B cell (primary cell): ENCODE results near the gene SYNPO. TPM values are rescaled to one million over a fixed set of nuclear protein-coding genes. Genes with fewer than 3 reads are reported as not detected.

ENCODE experiments used
- polyA plus RNA-seq: library from polyadenylated mRNA; depleted of rRNA; stranded (reverse); fragments of >200 nt; gene quantifications from 2 replicates; pipeline ENCODE4 v1.2.3, GENCODE V29; 2012
- total RNA-seq, 2 donors: library from RNA; stranded (reverse); fragments of 120-200 nt in 1 of 2; gene quantifications; 1 replicate in 1 of 2; 2 replicates in 1 of 2; pipeline versions ENCODE4 v1.2.3 to v1.2.4, GENCODE V29; 2013 to 2022

The SYNPO gene
- total and polyA plus RNA-seq, 2 donors (not counting 1 experiment from before 2014, with no cell fraction given): 13.2 to 16.8 TPM

Other genes with a start within 250 kb of the SYNPO start
- gene CD74, start 227.8 kb upstream of the SYNPO start, total RNA-seq: 5,468 and 5,670 TPM in 2 replicates
- 12,792 and 14,307 TPM in 2 replicates for gene CD74, start 227.8 kb upstream of the SYNPO start, polyA plus RNA-seq
- 3,565 and 3,740 TPM in 2 replicates for gene RPS14, start 190.9 kb upstream of the SYNPO start, total RNA-seq
- 5,742 and 6,881 TPM in 2 replicates for gene RPS14, start 190.9 kb upstream of the SYNPO start, polyA plus RNA-seq
- 4.3 and 8.9 TPM in 2 replicates for gene NDST1, start 132.5 kb upstream of the SYNPO start, total RNA-seq
- 3.2 and 7.0 TPM in 2 replicates for gene NDST1, start 132.5 kb upstream of the SYNPO start, polyA plus RNA-seq
- gene MYOZ3, start 20.6 kb downstream of the SYNPO start, total RNA-seq: not detected in 2 replicates
- 0.04 TPM in 1 of 2 replicates, not detected in the other for gene MYOZ3, start 20.6 kb downstream of the SYNPO start, polyA plus RNA-seq
- 88.4 and 89.4 TPM in 2 replicates for gene RBM22, start 60.4 kb downstream of the SYNPO start, total RNA-seq
- 70.6 and 101 TPM in 2 replicates for gene RBM22, start 60.4 kb downstream of the SYNPO start, polyA plus RNA-seq
- gene DCTN4, start 118.4 kb downstream of the SYNPO start, total RNA-seq: 54.4 and 58.4 TPM in 2 replicates
- gene DCTN4, start 118.4 kb downstream of the SYNPO start, polyA plus RNA-seq: 11.2 and 17.2 TPM in 2 replicates
- not detected in 2 replicates for gene SMIM3, start 138.1 kb downstream of the SYNPO start, total RNA-seq
- 0.37 and 1.0 TPM in 2 replicates for gene SMIM3, start 138.1 kb downstream of the SYNPO start, polyA plus RNA-seq
- gene IRGM, start 205.9 kb downstream of the SYNPO start, total RNA-seq: 1.3 and 1.6 TPM in 2 replicates
- gene IRGM, start 205.9 kb downstream of the SYNPO start, polyA plus RNA-seq: 2.5 and 2.8 TPM in 2 replicates